ENCODE data around the gene SHISA9. TPM values are rescaled to one million over a fixed set of nuclear protein-coding genes. Genes with fewer than 3 reads are reported as not detected.
"Not testable (repeated sequence)": the region's sequence is repeated elsewhere in the genome, so short reads cannot be mapped to it uniquely, and the experiment has no call there.

SHISA9 gene
- 1 to 10 TPM in 1 of 3 donors, under 1 TPM in 1, not detected in 1; 0.33 to 4.1 TPM for total RNA-seq

- DNase-seq (ENCODE audit: low spot score in 2 of 2) = no peak
- peaks cover 0 to 58% of the 10 kb centered on the region in 2 donors for H3K27me3 ChIP-seq
- H3K4me3 ChIP-seq = peak within 1 kb of the TSS in 2 of 3 donors; percentile 43 to 63
- peaks cover 0 to 6% of the 10 kb centered on the region in 2 donors for H3K4me1 ChIP-seq
- H3K36me3 ChIP-seq = no peaks in the 10 kb centered on the region
- no peaks in the 10 kb centered on the region for H3K9me3 ChIP-seq
- no peak within 1 kb of the TSS for H3K27ac ChIP-seq
- intact Hi-C loops (cut with DNase I; ENCODE audit: low total_unique reads) = no loop called here
- no peak for TF ChIP-seq POLR2A (IDR thresholded peaks at IDR 0.05)
- TF ChIP-seq POLR2AphosphoS5 (IDR thresholded peaks at IDR 0.05) = no peak
- no peak for TF ChIP-seq CTCF (IDR thresholded peaks at IDR 0.05)
These were observed at the start of gene SHISA9 for GRCh38 chr16:12901597-12902461. TSS of gene SHISA9 (plus strand) at chr16:12901598.

GRCh38 chr16:12853972-12854371, 47.4 kb upstream of the SHISA9 start:
- TF ChIP-seq POLR2A (IDR thresholded peaks at IDR 0.05) = no peak
- TF ChIP-seq CTCF (IDR thresholded peaks at IDR 0.05) = no peak
- TF ChIP-seq POLR2AphosphoS5 (IDR thresholded peaks at IDR 0.05) = no peak
- Histone ChIP-seq H3K9me3 (no peaks in the 10 kb centered on the region), H3K27ac (no peak overlapping the region), H3K36me3 (no peaks in the 10 kb centered on the region), H3K27me3 (no peaks in the 10 kb centered on the region), H3K4me3 (no peak overlapping the region), H3K4me1 (no peaks in the 10 kb centered on the region)
- no peak for DNase-seq (ENCODE audit: low spot score in 2 of 2)
- intact Hi-C loops (cut with DNase I; ENCODE audit: low total_unique reads) = no loop called here

GRCh38 chr16:12857435-12857834, 44.0 kb upstream of the SHISA9 start:
- H3K27me3 ChIP-seq; intact Hi-C loops (cut with DNase I; ENCODE audit: low total_unique reads); H3K27ac ChIP-seq; H3K4me1 ChIP-seq; H3K4me3 ChIP-seq; DNase-seq (ENCODE audit: low spot score in 2 of 2); H3K36me3 ChIP-seq; H3K9me3 ChIP-seq: not testable (repeated sequence)

- no peak for DNase-seq (ENCODE audit: low spot score in 2 of 2)
- H3K4me3 ChIP-seq = no peak overlapping the region
- no peaks in the 10 kb centered on the region for H3K4me1 ChIP-seq
- no peaks in the 10 kb centered on the region for H3K9me3 ChIP-seq
- no peaks in the 10 kb centered on the region for H3K27me3 ChIP-seq
- intact Hi-C loops (cut with DNase I; ENCODE audit: low total_unique reads) = no loop called here
- no peaks in the 10 kb centered on the region for H3K36me3 ChIP-seq
- TF ChIP-seq POLR2A (IDR thresholded peaks at IDR 0.05) (no peak), CTCF (IDR thresholded peaks at IDR 0.05) (no peak), POLR2AphosphoS5 (IDR thresholded peaks at IDR 0.05) (no peak)
- H3K27ac ChIP-seq = no peak overlapping the region
These were observed 39.1 kb upstream of the SHISA9 start for GRCh38 chr16:12862327-12862726.

- H3K36me3 ChIP-seq = no peaks in the 10 kb centered on the region
- H3K27ac ChIP-seq = no peak overlapping the region
- no peak for DNase-seq (ENCODE audit: low spot score in 2 of 2)
- H3K27me3 ChIP-seq = no peaks in the 10 kb centered on the region
- H3K4me1 ChIP-seq = no peaks in the 10 kb centered on the region
- intact Hi-C loops (cut with DNase I; ENCODE audit: low total_unique reads) = no loop called here
- no peaks in the 10 kb centered on the region for H3K9me3 ChIP-seq
- H3K4me3 ChIP-seq = no peak overlapping the region
- TF ChIP-seq POLR2A (IDR thresholded peaks at IDR 0.05) (no peak), POLR2AphosphoS5 (IDR thresholded peaks at IDR 0.05) (no peak), CTCF (IDR thresholded peaks at IDR 0.05) (no peak)
These were observed 38.5 kb upstream of the SHISA9 start for GRCh38 chr16:12862941-12863340.

All from breast epithelium (tissue), 4 donors.